H1 (cell line): ENCODE results near the gene TNS1.

Source experiments
- ATF2 ChIP-seq: IDR thresholded peaks from 2 replicates; pipeline ENCODE4 v1.6.1; 2012; ENCODE audit warnings: low read length, inconsistent platforms
- CTCF ChIP-seq, 3 experiments: IDR thresholded peaks; 1 replicate in 2 of 3; 2 replicates in 1 of 3; pipeline versions ENCODE4 v1.5.1 to v1.6.1; 2011; ENCODE audit warnings: low read length in 3 of 3, mild to moderate bottlenecking in 3 of 3, inconsistent platforms in 2 of 3, low read depth in 1 of 3, moderate library complexity in 1 of 3; ENCODE audit not compliant: insufficient read depth in 1 of 3; ENCODE audit errors: control extremely low read depth in 1 of 3
- TBP ChIP-seq: IDR thresholded peaks from 2 replicates; pipeline ENCODE4 v1.6.1; 2011; ENCODE audit warnings: low read depth, low read length, improper control_type of control experiment

DNA sequence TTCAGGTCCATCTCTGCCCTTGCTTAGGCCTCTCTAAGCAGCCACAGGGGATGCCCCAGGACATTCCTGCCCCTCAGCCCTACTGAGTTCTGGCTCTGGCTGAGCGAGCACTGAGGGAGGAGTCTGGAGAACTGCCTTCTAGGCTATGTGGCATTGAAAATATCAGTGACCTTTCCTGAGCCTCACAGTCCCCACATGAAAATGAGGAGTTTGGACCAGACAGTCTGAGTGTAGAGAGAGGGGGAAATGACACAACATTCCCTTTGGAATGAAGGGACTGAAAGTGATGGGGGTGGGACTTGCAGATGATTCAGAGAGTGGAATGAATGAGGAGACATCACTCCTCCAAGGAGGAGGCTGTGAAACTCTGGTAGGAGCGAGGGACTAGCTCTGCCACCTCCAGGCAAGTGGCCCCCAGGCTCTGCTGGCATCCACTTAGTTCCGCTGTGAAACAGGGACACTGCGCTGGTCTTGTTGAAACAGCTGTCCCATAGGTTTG lies 8.0 kb downstream of the TNS1 start:
- TF ChIP-seq CTCF (IDR thresholded peaks at IDR 0.05; ENCODE audit: control extremely low read depth in 1 of 3, insufficient read depth in 1 of 3, low read depth in 1 of 3, low read length in 3 of 3): no peak
- no peak for TF ChIP-seq TBP
- TF ChIP-seq ATF2: no peak
